ENCODE results near the gene TSACC.

DNA sequence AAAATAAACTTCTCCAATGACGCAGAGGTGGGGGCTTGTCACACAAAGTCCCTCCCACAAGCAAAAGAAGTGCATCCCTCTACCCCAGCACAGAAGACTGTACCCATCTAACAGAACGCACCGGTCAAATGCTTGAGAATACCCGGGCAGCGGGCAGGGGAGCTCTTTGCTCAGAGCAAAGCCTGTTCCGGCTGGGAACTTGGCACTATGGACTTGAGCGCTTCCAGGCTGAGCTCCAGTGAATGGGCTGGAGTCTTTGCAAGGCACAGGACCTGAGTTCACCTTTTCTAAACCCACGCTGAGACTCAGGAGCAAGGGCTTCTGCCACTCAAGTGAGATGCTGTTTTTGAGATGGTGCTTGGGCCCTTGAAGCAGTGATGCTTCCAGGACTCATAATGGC lies 51.0 kb downstream of the TSACC start:
- no peak for TF ChIP-seq POLR2A (IDR thresholded peaks at IDR 0.05; ENCODE audit: extremely low read depth, insufficient read length)
- TF ChIP-seq, protein P1, sequence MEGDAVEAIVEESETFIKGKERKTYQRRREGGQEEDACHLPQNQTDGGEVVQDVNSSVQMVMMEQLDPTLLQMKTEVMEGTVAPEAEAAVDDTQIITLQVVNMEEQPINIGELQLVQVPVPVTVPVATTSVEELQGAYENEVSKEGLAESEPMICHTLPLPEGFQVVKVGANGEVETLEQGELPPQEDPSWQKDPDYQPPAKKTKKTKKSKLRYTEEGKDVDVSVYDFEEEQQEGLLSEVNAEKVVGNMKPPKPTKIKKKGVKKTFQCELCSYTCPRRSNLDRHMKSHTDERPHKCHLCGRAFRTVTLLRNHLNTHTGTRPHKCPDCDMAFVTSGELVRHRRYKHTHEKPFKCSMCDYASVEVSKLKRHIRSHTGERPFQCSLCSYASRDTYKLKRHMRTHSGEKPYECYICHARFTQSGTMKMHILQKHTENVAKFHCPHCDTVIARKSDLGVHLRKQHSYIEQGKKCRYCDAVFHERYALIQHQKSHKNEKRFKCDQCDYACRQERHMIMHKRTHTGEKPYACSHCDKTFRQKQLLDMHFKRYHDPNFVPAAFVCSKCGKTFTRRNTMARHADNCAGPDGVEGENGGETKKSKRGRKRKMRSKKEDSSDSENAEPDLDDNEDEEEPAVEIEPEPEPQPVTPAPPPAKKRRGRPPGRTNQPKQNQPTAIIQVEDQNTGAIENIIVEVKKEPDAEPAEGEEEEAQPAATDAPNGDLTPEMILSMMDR (IDR thresholded peaks at IDR 0.05; ENCODE audit: low read depth, low read length) = no peak
